Suppressor macrophage treated with lipopolysaccharide for 4 hours (primary cell): ENCODE results near the gene ETV3.
A peak's percentile ranks its signal among the peaks of the same experiment; 100 is the strongest.
"Not testable (repeated sequence)": the region's sequence is repeated elsewhere in the genome, so short reads cannot be mapped to it uniquely, and the experiment has no call there.

Source experiments
- DNase-seq: peaks from one replicate; pipeline ENCODE4 v3.0.0-alpha.2; 2020

ETV3 gene

GRCh38 chr1:157138220-157139051 is at the start of gene ETV3:
Gene ETV3 (minus strand): TSS chr1:157138395. CDS start chr1:157136352, 2,043 bp downstream.
- peak; percentile 98 for DNase-seq

GRCh38 chr1:157186281-157186992 is 48.2 kb upstream of the ETV3 start:
- no peak for DNase-seq

- DNase-seq = peak; percentile 63
Measured at GRCh38 chr1:157183870-157184269, 45.7 kb upstream of the ETV3 start.

- not testable (repeated sequence) for DNase-seq
Measured at GRCh38 chr1:157182371-157182770, 44.2 kb upstream of the ETV3 start.

GRCh38 chr1:157181790-157182189 is 43.6 kb upstream of the ETV3 start:
- no peak for DNase-seq

GRCh38 chr1:157181258-157181657 is 43.1 kb upstream of the ETV3 start:
- DNase-seq = no peak

- DNase-seq = no peak
Measured at GRCh38 chr1:157178490-157178889, 40.3 kb upstream of the ETV3 start.

- DNase-seq = no peak
Measured at GRCh38 chr1:157177733-157178394, 39.7 kb upstream of the ETV3 start.

GRCh38 chr1:157176591-157177121 is 38.5 kb upstream of the ETV3 start:
- DNase-seq = no peak

- no peak for DNase-seq
Measured at GRCh38 chr1:157176016-157176415, 37.8 kb upstream of the ETV3 start.

- no peak for DNase-seq
Measured at GRCh38 chr1:157173900-157174410, 35.8 kb upstream of the ETV3 start.

GRCh38 chr1:157173241-157173640 is 35.0 kb upstream of the ETV3 start:
- not testable (repeated sequence) for DNase-seq

- not testable (repeated sequence) for DNase-seq
Measured at GRCh38 chr1:157172591-157172990, 34.4 kb upstream of the ETV3 start.

- DNase-seq = not testable (repeated sequence)
Measured at GRCh38 chr1:157171903-157172503, 33.8 kb upstream of the ETV3 start.

- DNase-seq = peak; percentile 68
Measured at GRCh38 chr1:157170677-157171515, 32.7 kb upstream of the ETV3 start.

GRCh38 chr1:157168015-157168414 is 29.8 kb upstream of the ETV3 start:
- DNase-seq = no peak

GRCh38 chr1:157167437-157167836 is 29.2 kb upstream of the ETV3 start:
- DNase-seq = no peak

- DNase-seq = no peak
Measured at GRCh38 chr1:157166590-157166989, 28.4 kb upstream of the ETV3 start.

GRCh38 chr1:157163273-157164127 is 25.3 kb upstream of the ETV3 start:
- DNase-seq = peak; percentile 76

GRCh38 chr1:157162345-157162744 is 24.1 kb upstream of the ETV3 start:
- DNase-seq = no peak

- no peak for DNase-seq
Measured at GRCh38 chr1:157161901-157162300, 23.7 kb upstream of the ETV3 start.
